ENCODE measurements around the gene STXBP2.

STXBP2 gene

DNA sequence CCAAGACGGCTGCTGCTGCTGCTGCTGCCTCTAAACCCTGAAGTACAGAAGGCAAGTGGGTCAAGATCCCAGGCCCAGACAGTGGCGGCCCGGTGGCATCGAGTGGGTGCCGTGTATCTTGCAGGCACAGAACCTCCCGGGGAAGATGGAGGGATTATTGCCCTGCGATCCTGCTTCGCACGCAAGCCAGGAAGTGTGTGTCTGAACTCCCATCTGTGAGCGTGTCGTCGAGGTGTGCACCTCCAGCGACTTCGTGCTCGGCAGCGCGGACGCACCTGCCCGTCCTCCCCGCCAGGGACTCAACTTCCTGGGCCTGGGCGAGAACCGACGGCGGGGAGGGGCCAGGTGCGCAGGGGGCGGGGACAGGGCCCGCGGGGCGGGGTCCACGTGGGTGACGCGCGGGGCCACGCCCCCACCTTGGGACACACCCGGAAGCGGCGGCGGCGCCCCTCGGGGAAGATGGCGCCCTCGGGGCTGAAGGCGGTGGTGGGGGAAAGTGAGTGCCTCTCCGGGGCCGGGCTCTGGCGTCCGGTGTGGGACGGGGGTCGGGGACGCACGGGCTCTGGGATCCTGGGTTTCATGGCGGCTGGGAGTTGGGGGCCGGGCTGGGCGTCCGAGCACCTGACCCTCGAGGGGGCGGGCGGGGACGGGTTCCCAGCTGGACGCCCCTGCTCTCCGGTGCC is at the start of gene STXBP2:
STXBP2 (plus strand) TSS at position 420 of the 683 bp plus-strand sequence; CDS start at position 460, 40 bp downstream.
- DNase-seq (ENCODE audit: low read depth) = no peak

DNA sequence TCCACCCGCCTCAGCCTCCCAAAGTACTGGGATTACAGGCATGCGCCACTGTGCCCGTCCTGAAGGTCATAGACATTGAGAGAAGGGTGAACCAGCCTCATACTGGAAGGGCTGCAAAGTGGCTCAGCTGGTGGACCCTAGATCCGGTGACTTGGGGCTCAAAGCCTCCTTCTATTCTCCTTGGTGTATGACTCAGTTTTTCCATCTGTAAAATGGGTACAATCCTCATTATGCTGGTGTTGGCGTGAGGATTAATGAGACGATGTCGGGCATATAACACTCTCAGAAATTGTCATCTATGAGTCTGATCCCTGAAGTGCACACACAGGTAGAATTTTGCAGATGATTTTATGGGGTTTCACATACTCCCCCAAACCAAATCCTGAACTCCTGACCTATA is 47.1 kb upstream of the STXBP2 start:
- DNase-seq (ENCODE audit: low read depth) = no peak

DNA sequence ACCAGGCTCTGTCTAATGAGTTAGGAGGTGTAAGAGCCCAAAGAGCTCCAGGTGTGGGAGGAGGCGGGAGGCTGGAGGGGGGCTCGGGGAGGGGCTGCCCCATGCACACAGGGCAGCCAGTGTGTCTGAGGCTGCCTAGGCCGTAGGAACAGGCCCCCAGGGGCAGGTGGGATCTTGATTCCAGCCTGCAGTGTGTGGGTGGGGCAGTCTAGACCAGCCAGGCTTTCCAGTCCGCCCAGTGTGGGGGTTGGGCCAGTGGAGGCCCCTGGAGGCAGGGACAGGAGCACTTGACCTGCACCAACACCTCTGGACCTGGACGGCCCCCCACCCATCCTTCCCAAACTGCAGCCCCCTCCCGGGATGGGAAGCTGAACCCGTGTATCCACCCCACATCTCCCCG is 46.7 kb upstream of the STXBP2 start:
- no peak for DNase-seq (ENCODE audit: low read depth)

DNA sequence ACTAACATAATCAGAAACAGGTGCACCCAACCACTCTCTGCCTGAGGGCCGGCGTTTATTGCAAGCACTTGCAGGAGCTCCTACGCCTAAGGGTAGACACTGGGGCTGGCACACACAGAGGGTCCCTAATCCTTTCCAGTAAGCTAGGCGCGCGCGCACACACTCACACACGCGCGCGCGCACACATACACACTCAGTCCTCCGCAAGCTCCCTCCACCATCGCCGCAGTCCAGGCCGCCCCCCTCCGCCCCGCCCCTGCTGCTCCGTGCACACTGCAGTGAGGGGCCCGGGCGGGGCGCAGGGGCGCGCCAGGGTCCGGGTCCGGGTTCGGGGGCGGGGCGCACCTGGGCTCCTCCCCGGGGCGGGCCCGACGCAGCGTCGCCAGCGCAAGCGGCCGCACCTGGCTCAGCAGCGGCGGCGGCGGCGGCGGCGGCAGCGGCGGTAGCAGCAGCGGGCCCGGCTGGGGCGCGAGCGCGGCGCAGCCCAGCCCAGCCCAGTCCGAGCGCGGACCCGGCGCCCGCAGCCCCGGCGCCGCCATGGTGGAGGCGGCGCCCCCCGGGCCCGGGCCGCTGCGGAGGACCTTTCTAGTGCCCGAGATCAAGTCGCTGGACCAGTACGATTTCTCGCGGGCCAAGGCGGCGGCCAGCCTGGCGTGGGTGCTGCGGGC is 41.3 kb upstream of the STXBP2 start, which contains the start of gene CAMSAP3:
CAMSAP3 (plus strand) TSS at position 398 of the 668 bp plus-strand sequence; CDS start at position 538, 140 bp downstream.
- no peak for DNase-seq (ENCODE audit: low read depth)

DNA sequence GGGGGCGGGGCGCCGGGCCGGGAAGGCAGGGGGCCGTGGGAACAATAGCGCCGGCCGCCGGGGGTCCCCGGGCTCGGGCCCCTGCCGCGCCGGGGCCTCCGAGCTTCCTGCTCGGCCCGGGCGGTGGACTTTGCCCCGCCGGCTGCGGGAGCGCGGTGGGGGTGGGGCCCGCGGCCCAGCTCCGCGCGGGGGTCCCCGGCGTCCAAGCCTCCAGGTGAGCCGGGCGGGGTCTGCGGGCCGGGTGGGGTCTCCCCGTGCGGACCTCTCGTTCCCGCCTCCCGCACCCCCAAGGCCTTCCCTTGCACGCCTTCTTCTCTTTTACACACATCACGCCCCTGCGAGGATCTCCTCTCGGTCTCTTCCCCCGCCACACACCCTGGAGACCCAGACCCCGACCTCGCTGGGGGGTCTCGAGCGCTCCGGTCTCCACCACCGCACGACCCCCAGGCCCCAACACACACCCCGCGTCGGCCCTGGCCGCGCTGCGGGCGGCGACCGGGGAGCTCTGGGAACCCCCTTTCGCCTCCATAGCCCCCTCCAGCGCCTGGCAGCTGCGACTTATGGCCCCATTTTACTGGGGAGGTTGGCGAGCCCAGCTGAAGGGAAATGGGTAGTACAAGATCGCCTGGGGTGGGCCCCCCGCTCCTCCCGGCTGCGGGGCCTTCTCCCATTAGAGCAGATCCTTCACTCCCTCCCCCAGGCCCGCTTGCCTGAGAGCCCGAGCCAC is 40.5 kb upstream of the STXBP2 start:
- DNase-seq (ENCODE audit: low read depth) = no peak

DNA sequence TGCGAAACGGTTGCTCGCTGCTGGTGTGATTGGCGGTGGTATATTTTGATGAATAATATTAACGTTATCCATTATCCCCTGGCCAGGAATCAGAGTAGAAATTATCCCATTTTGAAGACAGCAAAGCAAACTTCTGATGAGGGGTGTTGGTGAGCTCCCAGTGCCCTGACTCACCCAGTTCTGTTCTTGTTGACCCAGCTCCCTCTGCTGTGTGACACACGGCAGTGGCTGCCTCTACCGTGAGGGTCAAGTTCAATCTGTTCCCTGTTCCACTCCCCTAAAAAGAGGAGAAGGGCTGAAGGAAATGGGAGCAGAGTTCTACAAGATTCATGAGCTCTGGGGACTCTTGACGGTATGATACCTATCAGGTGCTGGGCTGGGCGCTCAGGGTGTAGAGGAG is 39.2 kb upstream of the STXBP2 start:
- no peak for DNase-seq (ENCODE audit: low read depth)

DNA sequence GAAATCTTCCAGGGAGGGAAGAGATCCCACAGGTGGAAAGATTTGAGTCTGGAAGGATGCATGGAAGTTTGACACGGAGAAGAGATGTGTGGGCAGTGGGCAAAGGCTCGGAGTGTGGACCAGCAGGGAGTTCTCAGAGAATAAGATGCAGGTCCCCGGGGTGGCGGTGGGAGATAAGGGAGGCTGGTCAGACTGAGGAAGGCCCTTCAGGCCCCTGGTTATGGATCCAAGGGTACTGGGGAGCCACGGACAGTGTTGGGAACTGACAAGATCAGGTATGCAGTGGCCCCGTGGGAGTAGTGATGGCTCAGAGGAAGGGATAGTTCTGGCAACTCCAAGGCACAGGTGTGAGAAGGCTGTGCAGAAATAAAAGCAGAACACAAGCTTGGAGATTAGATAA is 38.7 kb upstream of the STXBP2 start:
- DNase-seq (ENCODE audit: low read depth) = no peak

DNA sequence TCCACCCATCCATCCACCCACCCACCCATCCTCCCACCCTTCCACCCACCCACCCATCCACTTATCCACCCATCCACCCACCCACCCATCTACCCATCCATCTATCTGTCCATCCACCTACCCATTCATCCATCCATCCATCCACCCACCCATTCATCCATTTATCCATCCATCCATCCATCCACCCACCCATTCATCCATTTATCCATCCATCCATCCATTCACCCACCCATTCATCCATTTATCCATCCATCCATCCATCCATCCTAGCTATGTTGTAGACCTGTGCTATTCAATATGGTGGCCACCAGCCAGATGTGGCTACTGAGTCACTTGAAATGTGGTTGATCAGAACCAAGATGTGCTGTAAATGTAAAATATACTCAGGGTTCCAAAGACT is 36.2 kb upstream of the STXBP2 start:
- DNase-seq (ENCODE audit: low read depth) = no peak

DNA sequence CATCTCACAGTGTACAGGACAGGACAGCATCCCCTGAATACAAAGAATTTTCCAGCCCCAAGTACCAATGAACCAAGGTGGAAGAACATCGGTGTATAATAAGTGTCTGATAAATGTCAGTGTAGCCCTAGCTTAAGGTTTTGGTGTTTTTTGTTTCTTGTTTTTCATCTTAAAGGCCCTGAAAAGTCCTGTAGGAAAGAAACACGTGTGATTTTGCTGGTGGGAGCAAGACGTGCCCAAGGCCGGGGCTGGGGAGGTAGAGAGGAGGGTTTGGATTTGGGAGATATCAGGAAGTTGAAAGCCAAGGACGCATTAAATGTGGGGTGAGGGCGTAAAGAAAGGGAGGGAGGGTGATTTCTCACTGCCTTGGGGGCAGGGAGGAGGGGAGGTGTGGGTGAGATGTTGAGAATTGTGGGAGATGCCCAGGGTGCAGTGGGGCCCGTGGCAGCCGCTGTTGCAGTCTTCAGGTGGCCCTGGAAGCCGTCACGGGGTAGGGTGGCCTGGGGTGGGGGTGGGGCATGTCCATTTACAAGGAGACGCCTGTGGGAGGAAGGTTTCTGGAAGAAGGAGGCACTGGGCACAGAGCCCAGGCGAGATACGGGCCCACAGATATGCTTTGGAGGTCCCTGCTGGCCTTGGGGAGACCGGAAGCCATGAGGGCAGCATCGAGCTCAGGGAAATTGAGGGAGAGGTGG is 34.5 kb upstream of the STXBP2 start:
- no peak for DNase-seq (ENCODE audit: low read depth)

DNA sequence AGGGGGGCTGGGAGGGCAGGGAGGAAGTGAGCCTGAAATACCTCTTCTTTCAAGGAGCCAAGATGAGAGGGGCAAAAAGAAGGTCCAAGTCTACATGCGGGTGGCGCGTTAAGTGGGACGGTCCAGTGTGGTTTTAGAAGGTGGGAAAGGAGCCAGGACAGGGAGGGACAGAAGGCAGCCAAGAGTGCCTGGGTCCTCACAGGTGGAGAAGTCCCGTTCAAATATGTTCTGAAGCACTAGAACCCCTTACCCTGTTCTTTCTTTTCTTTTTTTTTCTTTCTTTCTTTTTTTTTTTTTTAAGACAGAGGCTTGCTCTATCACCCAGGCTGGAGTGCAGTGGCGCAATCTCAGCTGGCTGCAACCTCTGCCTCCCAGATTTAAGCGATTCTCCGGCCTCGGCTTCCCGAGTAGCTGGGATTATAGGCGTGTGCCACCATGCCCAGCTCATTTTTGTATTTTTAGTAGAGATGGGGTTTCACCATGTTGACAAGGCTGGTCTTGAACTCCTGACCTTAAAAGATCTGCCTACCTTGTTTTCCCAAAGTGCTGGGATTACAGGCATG is 33.9 kb upstream of the STXBP2 start:
- DNase-seq (ENCODE audit: low read depth) = no peak

DNA sequence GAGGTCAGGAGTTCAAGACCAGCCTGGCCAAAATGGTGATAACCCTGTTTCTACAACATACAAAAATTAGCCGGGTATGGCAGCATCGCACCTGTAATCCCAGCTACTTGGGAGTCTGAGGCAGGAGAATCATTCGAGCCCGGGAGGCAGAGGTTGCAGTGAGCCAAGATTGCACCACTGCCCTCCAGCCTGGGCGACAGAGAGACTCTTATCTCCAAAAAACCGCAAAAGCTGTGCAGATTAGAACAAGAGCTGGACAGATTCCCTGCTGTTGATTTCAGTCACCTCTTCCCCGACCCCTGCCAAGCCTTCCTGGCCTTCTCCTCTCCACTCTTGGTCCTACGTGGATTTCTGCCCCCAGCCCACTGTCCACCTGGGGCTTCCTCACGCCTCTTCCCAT is 33.0 kb upstream of the STXBP2 start:
- DNase-seq (ENCODE audit: low read depth) = no peak

DNA sequence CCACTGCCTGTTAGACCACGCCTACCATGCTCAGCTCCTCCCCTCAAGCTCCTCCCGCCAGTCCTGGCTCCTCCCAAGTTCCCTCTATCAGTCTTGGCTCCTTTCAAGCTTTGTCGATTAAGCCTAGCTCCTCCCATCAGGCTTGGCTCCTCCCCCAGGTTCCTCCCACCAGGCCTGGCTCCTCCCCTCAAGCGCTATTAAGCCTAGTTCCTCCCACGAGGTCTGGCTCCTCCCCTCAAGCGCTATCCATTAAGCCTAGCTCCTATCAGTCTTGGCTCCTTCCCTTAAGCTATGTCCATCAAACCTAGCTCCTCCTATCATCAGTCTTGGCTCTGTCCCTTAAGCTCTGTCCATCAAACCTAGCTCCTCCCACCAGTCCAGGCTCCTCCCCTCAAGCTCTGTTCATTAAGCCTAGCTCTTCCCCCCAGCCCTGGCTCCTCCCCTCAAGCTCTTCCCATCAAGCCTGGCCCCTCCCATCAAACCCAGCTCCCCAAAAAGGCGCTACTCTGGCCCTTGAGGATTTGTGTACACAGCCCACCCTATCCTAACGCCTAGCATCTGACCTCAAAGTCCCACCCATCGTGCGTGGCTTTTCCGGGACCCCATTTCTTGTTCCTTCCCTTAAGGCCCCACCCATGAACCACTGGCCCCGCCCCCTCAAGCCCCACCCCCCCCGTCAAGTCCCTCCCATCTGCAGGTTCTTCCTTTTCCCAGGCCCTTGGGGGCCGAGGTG is 31.3 kb upstream of the STXBP2 start:
- DNase-seq (ENCODE audit: low read depth) = no peak

DNA sequence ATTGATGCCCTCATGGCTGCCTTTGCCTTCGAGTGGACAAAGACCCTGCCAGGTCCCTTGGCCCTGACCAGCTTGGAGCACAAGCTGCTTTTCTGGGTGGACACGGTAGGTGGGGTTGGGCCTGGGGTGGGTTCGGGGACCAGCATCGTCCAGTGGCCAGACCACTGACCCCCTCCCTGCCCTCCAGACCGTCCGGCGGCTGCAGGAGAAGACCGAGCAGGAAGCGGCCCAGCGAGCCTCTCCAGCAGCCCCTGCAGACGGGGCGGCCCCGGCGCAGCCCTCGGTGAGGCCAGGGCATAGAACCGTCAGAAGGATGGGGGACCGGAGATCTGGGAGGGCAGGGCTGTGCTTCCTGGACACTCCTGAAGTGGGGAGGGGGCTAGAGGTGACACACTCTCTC is 30.6 kb upstream of the STXBP2 start:
- no peak for DNase-seq (ENCODE audit: low read depth)

DNA sequence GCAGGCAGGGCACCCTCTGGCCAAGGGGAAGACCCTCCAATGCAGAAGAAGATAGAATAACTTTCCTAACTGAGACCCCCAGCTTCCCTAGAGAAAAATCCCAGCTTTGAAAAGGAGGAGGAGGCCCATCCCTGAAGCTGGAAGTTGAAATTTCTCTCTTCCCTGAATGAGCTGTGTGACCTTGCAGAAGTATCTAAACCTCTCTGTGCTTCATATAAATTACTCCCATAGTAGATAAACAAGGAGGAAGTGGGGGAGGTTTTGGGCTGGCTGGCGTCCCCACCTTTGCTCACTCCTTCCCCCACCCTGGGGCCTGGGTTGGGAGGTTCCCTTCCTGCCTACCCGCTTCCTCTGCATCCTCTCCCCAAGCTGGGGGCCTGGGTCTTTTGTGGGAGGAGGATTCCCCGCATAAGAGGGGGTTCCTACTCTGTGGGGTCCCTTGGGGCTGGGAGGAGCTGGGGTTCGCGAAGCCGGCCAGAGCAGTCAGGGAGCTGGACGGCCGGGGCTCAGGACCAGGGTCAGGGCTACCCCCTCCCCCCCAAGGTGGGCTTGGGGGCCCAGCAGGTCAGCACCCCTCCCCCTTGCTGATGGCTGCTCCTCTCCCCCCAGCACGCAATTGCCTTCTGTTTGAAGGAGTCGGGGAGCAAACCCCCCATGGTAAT is 29.6 kb upstream of the STXBP2 start:
- no peak for DNase-seq (ENCODE audit: low read depth)

DNA sequence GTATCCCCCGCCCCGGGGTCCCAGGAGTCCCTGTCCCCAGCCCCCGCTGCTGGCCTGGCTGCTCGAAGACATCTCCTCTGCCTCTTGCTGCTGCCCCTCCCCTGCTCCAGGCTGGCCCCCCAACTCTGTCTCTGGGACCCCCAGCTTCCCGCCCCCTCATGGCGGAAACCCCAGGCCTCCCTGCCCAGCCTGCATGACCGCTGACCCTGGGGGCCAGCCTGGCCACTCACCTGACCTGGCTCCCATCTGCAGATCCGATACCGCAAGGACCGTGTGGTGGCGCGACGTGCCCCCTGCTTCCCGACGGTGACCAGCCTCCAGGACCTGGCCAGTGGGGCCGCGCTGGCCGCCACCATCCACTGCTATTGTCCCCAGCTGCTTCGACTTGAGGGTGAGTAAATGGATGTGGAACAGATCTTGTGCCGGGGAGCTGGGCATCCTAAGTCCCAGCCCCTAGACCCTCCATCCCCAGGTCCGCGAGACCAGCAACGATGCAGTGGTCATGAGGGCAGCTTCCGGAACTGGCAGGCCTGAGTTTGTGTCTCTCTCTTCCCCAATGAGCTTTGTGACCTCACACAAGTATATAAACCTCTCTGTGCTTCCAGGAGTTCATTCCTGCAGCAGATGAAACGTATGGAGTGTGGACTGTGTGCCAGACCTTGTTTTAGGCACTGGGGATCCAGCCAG is 28.9 kb upstream of the STXBP2 start:
- no peak for DNase-seq (ENCODE audit: low read depth)

DNA sequence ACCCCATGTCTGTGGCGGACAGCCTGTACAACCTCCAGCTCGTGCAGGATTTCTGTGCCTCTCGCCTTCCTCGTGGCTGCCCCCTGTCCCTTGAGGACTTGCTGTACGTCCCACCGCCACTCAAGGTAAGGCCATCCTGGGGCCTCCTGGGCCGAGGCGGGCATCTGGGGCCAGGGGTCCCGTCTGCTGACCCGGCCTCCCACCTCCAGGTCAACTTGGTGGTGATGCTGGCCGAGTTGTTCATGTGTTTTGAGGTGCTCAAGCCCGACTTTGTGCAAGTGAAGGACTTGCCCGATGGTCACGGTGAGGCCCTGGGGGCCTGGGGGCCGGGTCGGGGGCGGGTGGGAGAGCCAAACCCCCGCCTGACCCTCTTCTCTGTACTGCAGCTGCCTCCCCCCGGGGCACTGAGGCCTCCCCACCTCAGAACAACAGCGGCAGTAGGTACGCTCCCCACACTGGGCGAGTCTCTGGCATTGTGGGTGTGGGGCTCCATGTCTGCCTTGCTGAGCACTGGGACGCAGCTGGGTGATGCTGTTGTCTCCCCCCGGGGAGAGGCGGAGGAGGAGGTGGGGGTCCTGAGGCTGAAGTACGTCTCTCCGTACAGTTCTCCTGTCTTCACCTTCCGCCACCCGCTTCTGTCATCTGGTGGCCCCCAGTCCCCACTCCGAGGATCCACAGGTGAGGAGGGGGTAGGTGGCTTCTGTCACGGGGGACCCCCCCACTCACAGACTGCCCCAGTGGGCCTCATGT is 26.2 kb upstream of the STXBP2 start:
- DNase-seq (ENCODE audit: low read depth) = no peak

DNA sequence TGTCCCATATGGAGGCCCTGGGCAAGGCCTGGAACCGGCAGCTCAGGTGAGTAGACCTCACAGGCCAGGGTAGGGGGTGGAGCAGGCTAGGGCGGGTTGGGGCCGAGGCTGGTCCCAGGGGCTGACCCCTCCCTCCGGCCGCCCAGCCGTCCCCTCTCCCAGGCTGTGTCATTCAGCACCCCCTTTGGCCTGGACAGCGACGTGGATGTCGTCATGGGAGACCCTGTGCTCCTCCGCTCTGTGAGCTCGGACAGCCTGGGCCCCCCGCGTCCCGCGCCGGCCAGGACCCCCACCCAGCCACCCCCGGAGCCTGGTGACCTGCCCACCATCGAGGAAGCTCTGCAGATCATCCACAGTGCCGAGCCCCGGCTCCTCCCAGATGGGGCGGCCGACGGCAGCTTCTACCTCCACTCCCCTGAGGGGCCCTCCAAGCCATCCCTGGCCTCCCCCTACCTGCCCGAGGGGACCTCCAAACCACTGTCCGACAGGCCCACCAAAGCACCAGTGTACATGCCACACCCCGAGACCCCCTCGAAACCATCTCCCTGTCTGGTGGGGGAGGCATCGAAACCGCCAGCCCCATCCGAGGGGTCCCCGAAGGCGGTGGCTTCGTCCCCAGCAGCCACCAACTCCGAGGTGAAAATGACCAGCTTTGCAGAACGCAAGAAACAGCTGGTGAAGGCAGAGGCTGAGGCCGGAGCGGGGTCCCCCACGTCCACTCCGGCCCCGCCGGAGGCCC is 25.2 kb upstream of the STXBP2 start:
- no peak for DNase-seq (ENCODE audit: low read depth)

DNA sequence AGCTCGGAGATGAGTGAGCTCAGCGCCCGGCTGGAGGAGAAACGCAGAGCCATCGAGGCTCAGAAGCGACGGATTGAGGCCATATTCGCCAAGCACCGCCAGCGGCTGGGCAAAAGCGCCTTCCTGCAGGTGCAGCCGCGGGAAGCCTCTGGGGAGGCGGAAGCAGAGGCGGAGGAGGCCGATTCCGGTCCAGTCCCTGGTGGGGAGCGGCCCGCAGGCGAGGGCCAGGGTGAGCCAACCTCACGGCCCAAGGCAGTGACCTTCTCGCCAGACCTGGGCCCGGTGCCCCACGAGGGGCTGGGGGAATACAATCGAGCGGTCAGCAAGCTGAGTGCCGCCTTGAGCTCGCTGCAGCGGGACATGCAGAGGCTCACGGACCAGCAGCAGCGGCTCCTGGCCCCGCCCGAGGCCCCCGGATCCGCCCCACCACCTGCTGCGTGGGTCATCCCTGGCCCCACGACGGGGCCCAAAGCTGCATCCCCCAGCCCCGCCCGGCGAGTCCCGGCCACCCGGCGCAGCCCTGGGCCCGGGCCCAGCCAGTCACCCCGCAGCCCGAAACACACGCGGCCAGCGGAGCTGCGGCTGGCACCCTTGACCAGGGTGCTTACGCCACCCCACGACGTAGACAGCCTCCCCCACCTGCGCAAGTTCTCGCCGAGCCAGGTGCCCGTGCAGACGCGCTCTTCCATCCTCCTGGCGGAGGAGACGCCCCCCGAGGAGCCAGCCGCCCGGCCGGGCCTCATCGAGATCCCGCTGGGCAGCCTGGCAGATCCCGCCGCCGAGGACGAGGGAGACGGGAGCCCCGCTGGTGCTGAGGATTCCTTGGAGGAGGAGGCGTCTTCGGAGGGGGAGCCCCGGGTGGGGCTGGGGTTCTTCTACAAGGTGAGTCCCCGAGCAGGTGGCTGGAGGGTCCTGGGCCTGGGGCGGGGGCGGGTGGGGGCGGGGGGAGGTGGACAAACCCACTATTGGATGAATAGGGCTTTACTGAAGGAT is 24.3 kb upstream of the STXBP2 start:
- no peak for DNase-seq (ENCODE audit: low read depth)

All from GM04503 (cell line).